Choroid plexus epithelial cell (primary cell): ENCODE data around the gene PPP1R3C.

Source experiments
- DNase-seq: peaks from one replicate; pipeline ENCODE4 v3.0.0-alpha.2; 2010; ENCODE audit warnings: low read depth
- H3K4me3 ChIP-seq: 2 replicates; pipeline ENCODE4 v1.5.1; 2011; ENCODE audit warnings: low read depth, mild to moderate bottlenecking, control low read depth, low read length, moderate library complexity
- CTCF ChIP-seq: conservative IDR thresholded peaks from 2 replicates; pipeline ENCODE4 v1.5.1; 2011; ENCODE audit warnings: low read depth, mild to moderate bottlenecking, control low read depth, inconsistent platforms, low read length, moderate library complexity

The PPP1R3C gene

GRCh38 chr10:91632671-91633550, at the start of gene PPP1R3C:
TSS of gene PPP1R3C (minus strand) at chr10:91633071. CDS start at chr10:91632969, 102 bp downstream.
- peak within 1 kb of the TSS; percentile 79 for H3K4me3 ChIP-seq
- peak; percentile 88 for DNase-seq
- peak; percentile 43 for TF ChIP-seq CTCF

GRCh38 chr10:91681361-91682276, 48.7 kb upstream of the PPP1R3C start:
- no peak overlapping the region for H3K4me3 ChIP-seq
- no peak for TF ChIP-seq CTCF
- DNase-seq, result no peak

- no peak overlapping the region for H3K4me3 ChIP-seq
- no peak for DNase-seq
- TF ChIP-seq CTCF, result no peak
These were observed 47.6 kb upstream of the PPP1R3C start for GRCh38 chr10:91680487-91680886.

- TF ChIP-seq CTCF, result no peak
- no peak overlapping the region for H3K4me3 ChIP-seq
- no peak for DNase-seq
These were observed 46.4 kb upstream of the PPP1R3C start for GRCh38 chr10:91679296-91679695.

GRCh38 chr10:91677911-91678310, 45.0 kb upstream of the PPP1R3C start:
- no peak for DNase-seq
- TF ChIP-seq CTCF, result no peak
- no peak overlapping the region for H3K4me3 ChIP-seq

- no peak overlapping the region for H3K4me3 ChIP-seq
- no peak for TF ChIP-seq CTCF
- peak; percentile 58 for DNase-seq
These were observed 39.2 kb upstream of the PPP1R3C start for GRCh38 chr10:91672021-91672608.
